G401.6 (cell line): ENCODE results near the gene BOLL.
"Not testable (repeated sequence)": the region's sequence is repeated elsewhere in the genome, so short reads cannot be mapped to it uniquely, and the experiment has no call there.

ENCODE experiments used
- FAIRE-seq: peaks from 2 replicates; lab custom pipeline; 2012; peaks lifted over from hg19 to GRCh38; lab: Jason Lieb, UNC

The BOLL gene

GRCh38 chr2:197705912-197706838 lies 78.9 kb downstream of the BOLL start:
- no peak for FAIRE-seq

GRCh38 chr2:197705121-197705911 lies 79.8 kb downstream of the BOLL start, which contains the start of gene MARS2:
MARS2 (plus strand) TSS chr2:197705369; CDS start chr2:197705406, 37 bp downstream.
- FAIRE-seq: no peak

- no peak for FAIRE-seq
Measured at GRCh38 chr2:197704434-197705120, 80.5 kb downstream of the BOLL start.

- FAIRE-seq: no peak
Measured at GRCh38 chr2:197700960-197701359, 84.2 kb downstream of the BOLL start.

GRCh38 chr2:197699724-197700123 lies 85.4 kb downstream of the BOLL start:
- not testable (repeated sequence) for FAIRE-seq

GRCh38 chr2:197696571-197696970 lies 88.5 kb downstream of the BOLL start:
- FAIRE-seq: not testable (repeated sequence)

- not testable (repeated sequence) for FAIRE-seq
Measured at GRCh38 chr2:197695971-197696370, 89.1 kb downstream of the BOLL start.

- FAIRE-seq: not testable (repeated sequence)
Measured at GRCh38 chr2:197695206-197695605, 89.9 kb downstream of the BOLL start.

GRCh38 chr2:197677483-197677882 lies 107.6 kb downstream of the BOLL start:
- no peak for FAIRE-seq

GRCh38 chr2:197677056-197677455 lies 108.1 kb downstream of the BOLL start:
- FAIRE-seq: no peak
